ENCODE measurements around the gene SASH3.

- no peak for TF ChIP-seq CTCF (IDR thresholded peaks at IDR 0.05)
- TF ChIP-seq POLR2A (IDR thresholded peaks at IDR 0.05) = no peak
Observed at GRCh38 chrX:129808158-129808828, 28.5 kb downstream of the SASH3 start.
